GM18505 (cell line): ENCODE measurements around the gene FUZ.

Source experiments
- ATAC-seq: cut with Tn5 transposase; IDR thresholded peaks from one replicate; pipeline ENCODE4 v1.9.1; 2021; ENCODE audit not compliant: unreplicated experiment
- POLR2A ChIP-seq: IDR thresholded peaks from 4 replicates; pipeline ENCODE4 v1.6.1; 2011; ENCODE audit warnings: borderline replicate concordance; ENCODE audit not compliant: insufficient read depth, insufficient read length; ENCODE audit errors: extremely low read depth

FUZ gene

GRCh38 chr19:49845414-49845813 is 32.3 kb upstream of the FUZ start:
- no peak for ATAC-seq
- TF ChIP-seq POLR2A, result no peak

GRCh38 chr19:49844138-49845095 is 31.3 kb upstream of the FUZ start:
- TF ChIP-seq POLR2A, result no peak
- no peak for ATAC-seq

- TF ChIP-seq POLR2A, result no peak
- no peak for ATAC-seq
Observed at GRCh38 chr19:49843265-49843664, 30.2 kb upstream of the FUZ start.

GRCh38 chr19:49840736-49841249 is 27.7 kb upstream of the FUZ start:
- no peak for ATAC-seq
- TF ChIP-seq POLR2A, result no peak

- no peak for TF ChIP-seq POLR2A
- ATAC-seq, result no peak
Observed at GRCh38 chr19:49840321-49840720, 27.2 kb upstream of the FUZ start.

DNA sequence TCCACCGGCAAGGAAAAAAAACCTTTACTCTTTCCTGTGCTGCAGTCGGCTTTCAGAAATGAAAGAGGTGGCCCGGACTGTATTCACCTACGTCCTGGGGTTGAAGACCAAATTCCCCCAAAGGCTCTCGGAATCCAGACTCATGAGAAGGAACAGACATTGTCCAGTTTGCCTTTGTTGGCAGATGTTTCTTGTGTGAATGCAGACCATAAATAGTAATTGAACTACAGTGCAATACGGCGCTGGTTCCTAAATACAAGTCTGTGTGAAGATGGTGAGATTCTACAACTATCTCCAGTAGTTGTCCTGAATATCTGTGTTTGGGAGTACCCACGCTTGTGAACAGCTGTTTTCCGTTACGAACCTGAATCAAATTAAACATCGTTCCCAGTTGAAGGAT is 26.6 kb upstream of the FUZ start:
- no peak for TF ChIP-seq POLR2A
- no peak for ATAC-seq

- ATAC-seq, result no peak
- TF ChIP-seq POLR2A, result no peak
Observed at GRCh38 chr19:49838885-49839588, 25.9 kb upstream of the FUZ start.

- TF ChIP-seq POLR2A, result no peak
- no peak for ATAC-seq
Observed at GRCh38 chr19:49837425-49837824, 24.3 kb upstream of the FUZ start.

- no peak for TF ChIP-seq POLR2A
- ATAC-seq, result no peak
Observed at GRCh38 chr19:49837009-49837310, 23.9 kb upstream of the FUZ start.

GRCh38 chr19:49836176-49837008 is 23.3 kb upstream of the FUZ start:
- no peak for TF ChIP-seq POLR2A
- no peak for ATAC-seq

DNA sequence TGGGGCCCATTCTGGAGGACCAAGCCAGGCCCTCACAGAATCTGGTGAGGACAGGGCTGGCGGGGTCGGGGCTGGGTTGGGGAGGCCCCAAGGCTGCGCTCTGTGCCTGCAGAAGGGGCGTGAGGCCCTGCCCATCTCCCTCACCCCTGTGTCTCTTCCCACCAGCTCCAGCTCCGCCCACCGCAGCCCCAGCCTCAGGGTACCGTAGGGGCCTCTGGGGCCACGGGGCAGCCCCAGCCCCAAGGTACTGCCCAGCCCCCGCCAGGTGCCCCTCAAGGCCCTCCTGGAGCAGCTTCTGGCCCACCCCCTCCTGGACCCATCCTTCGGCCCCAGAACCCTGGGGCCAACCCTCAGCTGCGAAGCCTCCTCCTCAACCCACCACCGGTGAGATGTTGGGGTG is 22.5 kb upstream of the FUZ start:
- TF ChIP-seq POLR2A, result no peak
- ATAC-seq, result no peak

- no peak for ATAC-seq
Observed at GRCh38 chr19:49833599-49833998, 20.5 kb upstream of the FUZ start.

GRCh38 chr19:49832556-49832955 is 19.5 kb upstream of the FUZ start:
- no peak for TF ChIP-seq POLR2A
- no peak for ATAC-seq

More at GRCh38 chr19:49833599-49833998, 20.5 kb upstream of the FUZ start:
- no peak for TF ChIP-seq POLR2A
